ENCODE results near the gene SLC13A4.

GRCh38 chr7:135709508-135709907 lies 18.5 kb downstream of the SLC13A4 start:
- TF ChIP-seq CTCF (IDR thresholded peaks at IDR 0.05) (no peak), POLR2AphosphoS5 (IDR thresholded peaks at IDR 0.05) (no peak), POLR2A (IDR thresholded peaks at IDR 0.05) (no peak)

Data from upper lobe of left lung (tissue), 4 donors.